GM19099 (cell line): ENCODE data around the gene ACVR1C.

Experiments
- POLR2A ChIP-seq: IDR thresholded peaks from 3 replicates; pipeline ENCODE4 v1.6.1; 2011; ENCODE audit warnings: low read depth; ENCODE audit not compliant: insufficient read length; ENCODE audit errors: extremely low read depth

The ACVR1C gene

DNA sequence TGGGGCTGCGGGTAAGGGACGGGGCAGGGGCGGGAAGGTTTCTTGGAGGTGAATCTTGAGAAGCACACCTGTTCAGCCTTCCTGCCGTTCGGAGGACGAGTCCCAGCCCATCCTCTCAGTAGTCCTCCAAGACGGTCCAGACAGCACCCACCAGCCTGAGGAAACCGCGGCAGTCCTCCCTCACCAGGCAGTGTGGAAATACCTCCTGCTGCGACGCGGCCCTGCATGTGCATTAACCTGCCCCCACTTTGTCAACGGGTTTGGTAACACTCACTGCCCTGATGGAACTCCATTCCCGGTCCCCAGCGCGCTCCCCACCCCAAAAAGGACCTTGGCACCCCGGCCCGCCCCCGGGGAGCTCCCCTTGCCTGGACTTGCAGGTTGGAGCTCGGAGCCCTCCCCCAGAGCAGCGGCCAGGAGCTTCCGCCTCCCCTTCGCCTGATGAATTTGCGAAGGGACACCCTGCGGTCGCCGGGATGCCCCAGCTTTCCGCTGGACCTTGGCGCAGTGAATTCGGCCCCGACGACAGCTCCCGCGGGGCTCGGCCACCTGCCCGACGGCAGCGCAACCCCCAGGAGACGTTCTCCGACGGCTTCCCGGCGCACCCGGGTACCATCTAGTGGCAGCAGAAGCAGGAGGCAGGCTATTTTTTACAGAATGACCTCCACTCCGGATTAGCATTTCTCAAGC is 31.5 kb downstream of the ACVR1C start:
- no peak for TF ChIP-seq POLR2A

DNA sequence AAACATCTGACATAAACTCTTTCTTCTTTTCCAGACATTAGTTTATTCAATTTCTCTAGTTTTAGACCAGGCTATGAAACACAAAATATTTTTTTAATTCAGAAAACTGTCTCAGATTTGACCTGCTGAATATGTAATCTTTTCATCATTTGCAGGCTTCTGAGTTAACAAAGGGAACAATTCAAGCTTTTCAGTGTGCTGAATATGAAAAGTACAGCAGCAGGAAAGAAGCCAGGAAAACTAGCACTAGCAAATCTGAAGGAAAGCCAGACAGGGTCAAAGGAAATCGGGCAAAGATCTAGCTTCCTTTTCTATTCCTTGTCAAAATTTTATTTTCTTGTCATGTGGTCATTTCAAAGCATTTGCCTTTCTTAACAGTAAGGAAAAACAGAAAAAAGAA is 35.3 kb downstream of the ACVR1C start:
- TF ChIP-seq POLR2A: no peak

DNA sequence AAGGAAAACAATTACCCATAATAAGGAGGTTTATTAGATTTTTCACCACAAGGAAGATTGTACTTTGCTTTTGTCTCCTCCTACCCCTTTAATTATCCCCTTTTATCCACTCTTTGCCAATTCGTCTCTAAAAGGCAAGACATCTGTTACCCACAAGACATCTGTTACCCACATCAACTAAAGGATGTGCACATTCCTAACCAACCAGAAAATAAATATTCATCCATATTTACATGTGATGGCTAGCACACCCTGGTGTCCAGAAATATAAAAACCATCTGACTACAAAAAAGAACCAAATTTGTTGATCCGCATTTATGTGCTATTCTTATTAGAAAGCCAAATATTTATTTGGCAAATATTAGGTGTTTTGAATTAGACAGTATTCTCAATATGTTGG is 35.7 kb downstream of the ACVR1C start:
- TF ChIP-seq POLR2A: no peak

DNA sequence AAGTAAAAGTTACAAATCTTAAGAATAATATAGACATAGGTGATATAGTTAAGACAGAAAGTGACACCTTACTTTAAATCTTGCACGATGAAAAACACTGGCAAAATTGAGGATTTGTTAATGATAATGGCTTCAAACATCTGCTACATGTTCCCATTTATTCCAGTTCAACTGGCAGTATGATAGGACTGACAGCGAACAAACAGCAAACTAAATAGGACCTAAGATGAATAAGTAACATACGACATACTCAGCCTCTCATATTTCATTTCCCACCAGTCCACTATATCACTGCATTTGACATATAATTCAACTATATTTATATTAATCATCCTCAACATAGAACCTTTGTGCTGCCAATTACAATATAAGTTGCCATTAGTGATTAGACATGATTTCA is 36.3 kb downstream of the ACVR1C start:
- TF ChIP-seq POLR2A: no peak

DNA sequence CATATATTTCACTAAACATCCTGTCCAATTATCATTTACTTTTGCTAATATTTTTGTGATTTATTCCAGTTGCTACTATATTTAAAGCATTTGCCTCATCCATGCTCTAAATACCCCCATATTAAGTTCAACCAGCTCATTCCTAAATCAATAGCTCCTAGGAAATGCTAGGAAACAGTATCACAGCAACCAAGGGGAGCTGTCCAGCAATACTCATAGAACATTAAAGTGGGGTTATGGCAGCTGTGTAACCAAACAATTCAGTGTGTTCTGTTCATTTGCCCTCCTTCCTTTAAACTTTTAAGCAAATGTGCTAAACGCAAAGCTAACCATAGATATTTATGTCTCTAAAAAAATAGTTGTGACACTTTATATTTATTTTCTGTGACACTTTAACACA is 41.1 kb downstream of the ACVR1C start:
- TF ChIP-seq POLR2A: no peak

DNA sequence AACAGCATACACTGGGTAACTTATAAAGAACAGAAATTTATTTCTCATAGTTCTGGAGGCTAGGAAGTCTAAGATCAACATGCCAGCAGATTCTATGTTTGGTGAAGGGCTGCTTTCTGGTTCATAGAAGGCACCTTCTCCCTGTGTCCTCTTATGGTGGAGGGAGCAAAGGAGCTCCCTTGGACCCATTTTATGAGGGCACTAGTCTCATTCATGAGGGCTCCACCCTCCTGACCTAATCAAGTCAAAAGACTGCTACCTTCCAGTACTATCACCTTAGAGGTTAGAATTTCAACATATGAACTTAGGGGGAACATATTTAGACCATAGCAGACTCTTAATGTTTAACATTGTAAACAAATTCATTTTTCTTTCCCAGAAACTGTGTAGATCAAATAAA is 54.5 kb downstream of the ACVR1C start:
- TF ChIP-seq POLR2A: no peak

DNA sequence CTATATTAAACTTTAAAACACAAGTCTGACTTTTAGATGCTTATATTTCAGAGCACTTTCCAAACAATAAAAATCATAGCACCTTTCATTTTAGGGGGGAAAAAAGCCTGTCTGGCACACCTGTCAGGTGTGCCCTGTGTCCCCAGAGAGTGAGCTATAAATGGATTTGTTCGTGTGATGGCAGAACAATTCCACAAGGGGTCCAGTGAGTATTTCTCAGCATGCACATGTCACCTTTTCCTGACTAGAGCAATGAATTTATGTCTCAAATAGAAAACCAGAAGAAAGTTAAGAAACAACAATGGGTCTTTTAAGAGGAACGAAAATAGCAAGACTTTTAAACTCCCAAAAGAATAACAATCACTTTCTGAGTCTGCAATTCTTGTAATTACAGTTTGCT is 55.9 kb downstream of the ACVR1C start:
- no peak for TF ChIP-seq POLR2A

DNA sequence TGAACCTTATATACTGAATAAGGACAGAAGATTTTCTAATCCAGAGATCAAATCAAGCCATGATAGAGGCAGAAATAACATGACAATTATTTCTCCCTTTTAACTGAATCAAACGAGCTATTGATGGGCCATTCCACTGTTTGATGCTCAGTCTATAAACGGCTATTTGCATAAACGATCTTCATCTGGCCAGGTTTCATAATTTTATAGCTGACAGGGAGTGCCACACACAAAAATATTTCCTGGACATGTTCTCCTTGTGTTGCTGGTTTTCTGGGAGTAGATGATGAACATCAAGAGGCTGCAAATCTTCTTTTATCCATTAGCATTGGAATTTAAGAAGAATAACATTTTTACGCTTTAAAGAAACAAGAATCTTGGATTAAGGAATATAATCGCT is 63.1 kb downstream of the ACVR1C start:
- no peak for TF ChIP-seq POLR2A

DNA sequence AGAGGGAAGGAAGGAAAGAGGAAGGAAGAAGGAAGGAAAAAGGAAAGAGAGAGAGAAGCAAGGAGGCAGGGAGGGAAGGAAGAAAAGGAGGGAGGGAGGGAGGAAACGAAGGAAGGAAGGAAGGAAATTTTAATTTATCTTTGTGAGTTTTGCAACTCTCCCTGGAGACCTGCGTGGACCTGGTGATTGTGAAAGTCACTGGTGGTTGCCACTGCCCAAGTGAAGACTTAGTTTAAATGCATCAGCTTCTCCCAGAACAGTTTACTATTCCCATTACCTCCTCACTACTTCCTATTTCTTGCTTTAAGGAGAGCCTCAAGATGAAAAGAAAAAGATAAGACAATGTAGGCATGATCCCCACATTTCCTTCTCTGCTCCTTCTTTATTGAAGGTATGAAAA is 68.8 kb downstream of the ACVR1C start:
- TF ChIP-seq POLR2A: no peak

DNA sequence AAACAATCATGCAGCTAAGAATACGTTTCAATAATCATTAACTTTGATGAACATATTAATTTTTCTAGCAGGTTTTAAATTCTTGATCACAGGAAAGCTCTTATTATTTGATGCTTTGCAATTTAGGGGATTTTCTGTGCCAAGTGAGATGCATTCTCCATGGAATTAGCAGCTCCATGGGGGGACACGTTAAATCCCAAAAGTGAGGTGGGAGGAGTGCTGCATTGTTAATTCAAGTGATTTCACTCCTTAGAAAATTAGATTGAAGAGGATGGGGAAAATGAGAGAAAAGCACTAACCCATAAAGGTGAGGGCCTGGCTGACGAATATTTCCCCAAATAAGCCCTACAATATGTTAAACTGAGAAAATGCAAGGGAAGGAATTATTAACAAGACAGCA is 69.2 kb downstream of the ACVR1C start:
- TF ChIP-seq POLR2A: no peak

DNA sequence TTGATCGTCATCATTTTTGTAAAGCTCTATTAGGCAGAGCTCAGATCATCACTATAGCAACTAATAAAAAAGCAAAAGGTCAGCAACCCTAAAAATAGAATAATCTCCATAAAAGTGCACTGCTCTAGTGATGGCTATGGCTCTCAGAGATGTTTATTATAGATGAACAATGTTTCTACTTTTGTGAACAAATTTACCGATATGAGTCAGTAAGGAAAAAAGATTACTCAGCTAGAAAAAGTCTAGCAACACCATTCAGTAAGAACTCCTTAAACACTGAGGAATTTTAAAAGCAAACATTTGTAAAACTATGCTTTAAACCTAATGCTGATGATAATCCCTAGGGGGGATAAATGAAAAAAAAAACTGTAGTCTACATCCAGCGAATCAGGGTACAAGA is 69.6 kb downstream of the ACVR1C start:
- no peak for TF ChIP-seq POLR2A

DNA sequence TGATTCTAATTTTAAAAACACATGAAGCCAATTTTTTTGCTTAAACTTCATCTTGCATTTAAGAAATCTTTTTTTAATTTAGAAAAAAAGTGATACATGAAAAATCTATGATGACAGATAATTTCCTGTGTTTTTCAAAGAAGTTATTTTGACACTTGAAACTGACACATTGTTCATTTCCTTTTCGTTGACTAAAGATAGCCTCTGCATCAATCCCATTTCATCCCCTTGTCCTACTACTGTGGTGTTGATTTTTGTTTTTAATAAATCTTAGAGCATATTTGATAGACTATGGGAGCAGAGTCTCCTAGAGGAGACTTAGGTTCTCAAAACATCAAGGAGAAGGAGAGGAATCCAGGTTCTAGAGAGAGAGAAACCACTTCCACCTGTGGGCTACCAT is 70.9 kb downstream of the ACVR1C start:
- no peak for TF ChIP-seq POLR2A

DNA sequence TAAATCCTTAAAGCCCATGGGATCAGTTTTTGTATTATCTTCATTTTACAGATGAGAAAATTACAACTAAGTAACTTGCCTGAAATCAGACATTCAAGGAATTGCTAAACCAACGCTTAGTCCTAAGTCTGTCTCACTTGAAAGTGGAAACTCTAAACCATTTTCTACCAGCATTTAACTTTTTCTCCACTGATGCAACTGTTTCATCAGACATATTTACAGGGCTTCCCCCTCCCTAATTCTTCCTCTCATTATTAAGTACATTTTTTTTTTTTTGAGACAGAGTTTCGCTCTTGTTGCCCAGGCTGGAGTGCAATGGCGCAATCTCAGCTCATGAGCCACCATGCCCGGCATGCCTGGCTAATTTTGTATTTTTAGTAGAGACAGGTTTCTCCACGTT is 88.6 kb downstream of the ACVR1C start:
- TF ChIP-seq POLR2A: no peak

DNA sequence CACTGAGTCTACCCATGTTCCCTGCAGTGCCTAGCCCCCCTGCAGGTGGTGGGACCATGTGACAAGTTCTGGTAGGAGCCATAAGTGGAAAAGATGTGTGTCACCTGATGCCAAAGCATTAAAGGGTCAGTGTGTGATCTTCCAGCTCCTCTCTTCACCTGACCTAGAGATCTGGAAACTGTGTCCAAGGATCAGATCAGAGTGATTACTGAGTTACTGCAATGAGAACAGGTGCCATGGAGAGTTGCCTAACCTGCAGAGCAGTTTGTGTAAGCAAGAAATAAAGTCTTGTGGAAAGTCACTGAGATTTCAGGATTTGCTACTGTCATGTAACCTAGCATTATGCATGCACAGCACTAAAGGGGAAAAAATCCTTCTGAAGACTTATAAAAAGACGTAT is 90.6 kb downstream of the ACVR1C start:
- TF ChIP-seq POLR2A: no peak

DNA sequence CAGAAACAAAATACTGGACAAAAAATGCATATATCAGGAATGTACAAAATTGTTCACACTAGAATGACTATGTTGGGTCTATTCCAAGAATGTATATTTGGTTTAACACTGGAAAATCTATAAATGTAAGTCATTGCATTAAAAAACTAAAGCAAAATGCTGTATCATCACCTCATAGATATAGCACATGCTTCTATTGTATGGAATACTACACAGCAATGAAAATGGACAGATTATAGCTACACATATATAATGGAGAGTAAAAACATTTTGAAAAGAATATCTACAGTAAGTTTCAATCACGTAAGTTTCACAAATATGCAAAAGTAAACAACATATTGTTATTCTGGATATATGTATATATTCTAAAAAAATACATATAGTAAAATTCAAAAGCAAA is 91.8 kb downstream of the ACVR1C start:
- no peak for TF ChIP-seq POLR2A

DNA sequence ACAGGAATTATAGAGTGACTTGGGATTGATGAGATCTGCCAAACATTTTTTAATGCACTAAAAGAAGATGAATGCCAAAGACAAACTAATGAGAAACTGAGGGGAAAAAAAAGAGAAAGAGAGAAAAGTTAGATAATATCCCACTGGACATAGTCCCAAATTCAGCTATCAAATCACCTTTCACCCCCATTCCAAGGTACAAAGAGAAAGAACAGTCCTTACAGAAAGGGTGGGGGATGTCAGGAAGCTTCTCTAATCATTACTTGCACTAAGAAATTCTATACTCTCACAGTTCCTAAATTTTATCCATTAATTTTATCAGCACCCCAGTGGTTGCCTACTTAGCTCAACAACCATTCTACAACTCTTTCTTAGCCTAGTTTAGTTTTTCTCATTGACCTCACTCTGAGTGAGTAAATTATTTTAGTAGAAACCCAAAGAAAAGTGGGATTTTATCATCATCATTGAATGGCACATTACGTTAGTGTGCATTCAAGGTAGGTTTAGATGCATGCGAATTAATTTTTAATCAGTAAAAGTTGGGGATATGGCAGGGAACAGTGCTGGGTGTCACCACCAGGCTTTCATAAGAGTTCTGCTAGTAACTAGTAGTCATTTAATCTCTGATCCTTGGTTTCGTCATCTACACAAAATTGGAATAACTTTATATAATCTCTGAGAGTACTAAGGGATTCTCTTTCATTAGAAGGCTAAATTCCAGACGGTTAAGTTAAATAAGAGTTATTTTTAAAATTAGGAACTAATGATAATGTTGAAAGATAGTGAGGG is 99.5 kb downstream of the ACVR1C start:
- no peak for TF ChIP-seq POLR2A
